T-cell (primary cell): Measurements from ENCODE around the gene DMRTB1. TPM values are rescaled to one million over a fixed set of nuclear protein-coding genes. Genes with fewer than 3 reads are reported as not detected.

Source experiments
- ATAC-seq, 4 experiments: fragments of 200-7000 bp in 3 of 4; fragments of 150-1000 bp in 1 of 4; cut with Tn5 transposase; replicated peaks in 1 of 4; 1 replicate in 3 of 4; 2 replicates in 1 of 4; pipeline ENCODE4 v1.10.0; 2021; ENCODE audit warnings: moderate library complexity in 3 of 4, mild to moderate bottlenecking in 2 of 4, moderate number of reproducible peaks in 1 of 4
- CTCF ChIA-PET, 2 donors: fragments of 300-600 bp; sonication (Branson Sonifier 250); formaldehyde crosslinking; loops; one replicate each; lab custom pipeline; 2022; ENCODE audit warnings: antibody characterized with exemption in 2 of 2; lab: Charles Lee
- POLR2A ChIA-PET, 2 donors: fragments of 300-600 bp; sonication (Branson Sonifier 250); formaldehyde crosslinking; loops; one replicate each; lab custom pipeline; 2022; ENCODE audit warnings: antibody characterized with exemption in 2 of 2; lab: Charles Lee
- DNase-seq, 35 experiments: peaks; one replicate each; pipeline versions ENCODE4 v3.0.0 to v3.0.0-alpha.2; 2013 to 2023
- H3K27ac ChIP-seq: one replicate; pipeline ENCODE4 v1.5.1; 2013; ENCODE audit warnings: low read length
- H3K27me3 ChIP-seq, 2 experiments: replicated peaks in 1 of 2; 1 replicate in 1 of 2; 2 replicates in 1 of 2; pipeline versions ENCODE4 v1.6.1 to v1.7.0; 2013; ENCODE audit warnings: low read length in 1 of 2, mixed read lengths in 1 of 2; ENCODE audit not compliant: control insufficient read depth in 2 of 2, insufficient read depth in 2 of 2; ENCODE audit errors: extremely low read depth in 1 of 2
- H3K36me3 ChIP-seq, 2 donors: 1 replicate in 1 of 2; 2 replicates in 1 of 2; pipeline versions ENCODE4 v1.6.1 to v1.7.0; 2013; ENCODE audit warnings: low read length in 1 of 2; ENCODE audit not compliant: control insufficient read depth in 2 of 2, insufficient read depth in 1 of 2; ENCODE audit errors: extremely low read depth in 1 of 2
- H3K4me1 ChIP-seq, 2 experiments: 1 replicate in 1 of 2; 2 replicates in 1 of 2; pipeline versions ENCODE4 v1.6.1 to v1.7.0; 2013; ENCODE audit warnings: low read length in 2 of 2, mixed read lengths in 1 of 2; ENCODE audit not compliant: insufficient read depth in 2 of 2, control insufficient read depth in 1 of 2; ENCODE audit errors: extremely low read depth in 1 of 2
- H3K4me3 ChIP-seq, 2 donors: 1 replicate in 1 of 2; 2 replicates in 1 of 2; pipeline versions ENCODE4 v1.5.1 to v1.7.0; 2013; ENCODE audit warnings: mild to moderate bottlenecking in 2 of 2, low read length in 1 of 2, moderate library complexity in 1 of 2; ENCODE audit not compliant: control insufficient read depth in 1 of 2; ENCODE audit errors: extremely low read depth in 1 of 2
- H3K9me3 ChIP-seq: 2 replicates; pipeline ENCODE4 v1.7.0; 2013
- H3K27ac Mint-ChIP-seq, 2 donors: one replicate each; pipeline ENCODE4 v1.8.0; 2020 to 2021; ENCODE audit warnings: mild to moderate bottlenecking in 2 of 2, mixed read lengths in 2 of 2
- H3K27me3 Mint-ChIP-seq, 2 donors: one replicate each; pipeline ENCODE4 v1.8.0; 2021 to 2022; ENCODE audit warnings: mixed read lengths in 2 of 2
- H3K36me3 Mint-ChIP-seq: one replicate; pipeline ENCODE4 v1.8.0; 2021; ENCODE audit warnings: mixed read lengths
- H3K4me1 Mint-ChIP-seq, 3 donors: one replicate each; pipeline ENCODE4 v1.8.0; 2020 to 2022; ENCODE audit warnings: mixed read lengths in 3 of 3, mild to moderate bottlenecking in 1 of 3
- H3K4me3 Mint-ChIP-seq, 3 donors: one replicate each; pipeline ENCODE4 v1.8.0; 2020 to 2022; ENCODE audit warnings: mild to moderate bottlenecking in 3 of 3, mixed read lengths in 3 of 3, moderate library complexity in 3 of 3
- H3K9me3 Mint-ChIP-seq, 3 donors: one replicate each; pipeline ENCODE4 v1.8.0; 2020 to 2022; ENCODE audit warnings: mixed read lengths in 3 of 3
- WGBS: methylation state at CpG from one replicate; pipeline ENCODE4 v1.1.5; 2013; ENCODE audit warnings: missing lambda C conversion rate; ENCODE audit not compliant: insufficient coverage; 5-methylcytosine and 5-hydroxymethylcytosine counted together
- total RNA-seq, 35 experiments: library from RNA in 6 of 35; stranded (reverse) in 6 of 35; fragments of 120-200 nt in 1 of 35; gene quantifications; one replicate each; pipeline versions ENCODE4 v1.2.1 to v1.2.4 and lab custom pipeline; 2013 to 2026

The DMRTB1 gene
- total RNA-seq, 5 donors from 2014 or later (not counting 1 experiment from before 2014, with no cell fraction given), result not detected

- POLR2A ChIA-PET, result no interaction called here
- H3K4me1 Mint-ChIP-seq, result peaks cover 0 to 7% (median 0%) of the 10 kb centered on the region in 3 donors
- H3K27ac Mint-ChIP-seq, result no peak overlapping the region
- ATAC-seq (no peak), DNase-seq (peak in 1 of 35 experiments; percentile 9)
- H3K9me3 Mint-ChIP-seq, result no peaks in the 10 kb centered on the region
- H3K4me3 ChIP-seq, result no peak overlapping the region
- H3K27ac ChIP-seq, result no peak overlapping the region
- peaks cover 0 to 1% of the 10 kb centered on the region in 2 donors for H3K27me3 Mint-ChIP-seq
- peaks cover 0 to 16% of the 10 kb centered on the region in 2 experiments for H3K4me1 ChIP-seq
- H3K36me3 Mint-ChIP-seq, result no peaks in the 10 kb centered on the region
- H3K36me3 ChIP-seq, result no peaks in the 10 kb centered on the region
- peaks cover 0 to 26% of the 10 kb centered on the region in 2 experiments for H3K27me3 ChIP-seq
- CTCF ChIA-PET, result interaction anchor here in 1 of 2 donors (0.7 kb wide), 1 partner anchor 149 kb away, joined by 4 read pairs; no protein-coding TSS in a partner anchor
- H3K9me3 ChIP-seq, result no peaks in the 10 kb centered on the region
- no peak overlapping the region for H3K4me3 Mint-ChIP-seq
- 14% methylated on average over 8 of the region's 9 CpGs for WGBS
Measured at GRCh38 chr1:53498555-53499131, 39.4 kb downstream of the DMRTB1 start.

GRCh38 chr1:53499257-53500203 is 40.3 kb downstream of the DMRTB1 start:
- no peaks in the 10 kb centered on the region for H3K9me3 Mint-ChIP-seq
- H3K27ac Mint-ChIP-seq, result no peak overlapping the region
- POLR2A ChIA-PET, result no interaction called here
- no peak overlapping the region for H3K4me3 Mint-ChIP-seq
- H3K27me3 Mint-ChIP-seq, result peaks cover 0 to 1% of the 10 kb centered on the region in 2 donors
- 58% methylated on average over 13 of the region's 20 CpGs for WGBS
- Histone ChIP-seq H3K4me3 (no peak overlapping the region), H3K27me3 (peaks cover 0 to 26% of the 10 kb centered on the region in 2 experiments), H3K4me1 (peaks cover 0 to 16% of the 10 kb centered on the region in 2 experiments), H3K36me3 (no peaks in the 10 kb centered on the region), H3K27ac (no peak overlapping the region), H3K9me3 (no peaks in the 10 kb centered on the region)
- no peak for DNase-seq
- CTCF ChIA-PET, result no interaction called here
- ATAC-seq, result no peak
- peaks cover 0 to 7% (median 0%) of the 10 kb centered on the region in 3 donors for H3K4me1 Mint-ChIP-seq
- no peaks in the 10 kb centered on the region for H3K36me3 Mint-ChIP-seq

- CTCF ChIA-PET, result no interaction called here
- ATAC-seq, result no peak
Measured at GRCh38 chr1:53500204-53501064, 41.2 kb downstream of the DMRTB1 start.

GRCh38 chr1:53501065-53502005 is 42.1 kb downstream of the DMRTB1 start:
- H3K4me1 Mint-ChIP-seq, result peaks cover 0 to 7% (median 0%) of the 10 kb centered on the region in 3 donors
- no peaks in the 10 kb centered on the region for H3K9me3 Mint-ChIP-seq
- POLR2A ChIA-PET, result no interaction called here
- DNase-seq (no peak), ATAC-seq (no peak)
- Histone ChIP-seq H3K27ac (no peak overlapping the region), H3K9me3 (no peaks in the 10 kb centered on the region), H3K36me3 (no peaks in the 10 kb centered on the region), H3K4me3 (no peak overlapping the region), H3K27me3 (peaks cover 0 to 26% of the 10 kb centered on the region in 2 experiments), H3K4me1 (peaks cover 0 to 16% of the 10 kb centered on the region in 2 experiments)
- 80% methylated on average over 11 of the region's 21 CpGs for WGBS
- no peaks in the 10 kb centered on the region for H3K36me3 Mint-ChIP-seq
- H3K27me3 Mint-ChIP-seq, result no peaks in the 10 kb centered on the region
- no peak overlapping the region for H3K4me3 Mint-ChIP-seq
- H3K27ac Mint-ChIP-seq, result no peak overlapping the region
- CTCF ChIA-PET, result no interaction called here

More at GRCh38 chr1:53500204-53501064, 41.2 kb downstream of the DMRTB1 start:
- no peak overlapping the region for H3K27ac Mint-ChIP-seq
- POLR2A ChIA-PET, result no interaction called here
- Histone ChIP-seq H3K27me3 (peaks cover 0 to 26% of the 10 kb centered on the region in 2 experiments), H3K9me3 (no peaks in the 10 kb centered on the region), H3K36me3 (no peaks in the 10 kb centered on the region), H3K4me1 (peaks cover 0 to 16% of the 10 kb centered on the region in 2 experiments), H3K4me3 (no peak overlapping the region), H3K27ac (no peak overlapping the region)
- H3K36me3 Mint-ChIP-seq, result no peaks in the 10 kb centered on the region
- 89% methylated on average over 29 of the region's 34 CpGs for WGBS
- peaks cover 0 to 7% (median 0%) of the 10 kb centered on the region in 3 donors for H3K4me1 Mint-ChIP-seq
- no peaks in the 10 kb centered on the region for H3K9me3 Mint-ChIP-seq
- no peak overlapping the region for H3K4me3 Mint-ChIP-seq
- DNase-seq, result no peak
- no peaks in the 10 kb centered on the region for H3K27me3 Mint-ChIP-seq

DNA sequence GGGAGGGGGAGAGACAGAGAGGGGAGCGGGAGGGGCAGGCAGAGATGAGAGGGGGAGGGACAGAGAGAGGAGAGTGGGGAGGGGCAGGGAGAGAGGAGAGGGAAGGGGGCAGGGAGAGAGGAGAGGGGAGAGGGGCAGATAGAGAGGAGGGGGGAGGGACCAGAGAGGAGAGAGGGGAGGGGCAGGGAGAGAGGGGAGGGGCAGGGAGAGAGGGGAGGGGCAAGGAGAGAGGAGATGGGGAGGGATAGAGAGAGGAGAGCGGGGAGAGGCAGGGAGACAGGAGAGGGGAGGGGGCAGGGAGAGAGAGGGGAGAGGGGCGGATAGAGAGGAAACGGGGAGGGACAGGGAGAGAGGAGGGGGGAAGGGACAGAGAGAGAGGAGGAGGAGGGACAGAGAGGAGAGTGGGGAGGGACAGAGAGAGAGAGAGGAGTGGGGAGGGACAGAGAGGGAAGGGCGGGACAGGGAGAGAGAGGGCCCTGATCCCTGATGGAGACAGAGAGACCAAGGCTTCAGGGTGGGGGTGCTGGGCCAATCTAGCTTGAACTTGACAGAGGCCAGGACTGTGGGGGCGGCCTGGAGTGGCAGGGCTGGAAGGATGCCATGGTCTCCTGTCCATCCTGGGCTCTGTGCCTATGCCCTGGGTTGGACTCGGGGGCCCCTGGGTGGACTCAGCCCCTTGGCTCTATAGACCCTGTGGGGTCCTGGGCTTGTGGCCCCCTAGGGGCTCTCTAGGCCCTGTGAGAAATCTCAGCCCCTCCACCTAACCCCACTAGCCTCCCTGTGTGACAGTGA is 43.6 kb downstream of the DMRTB1 start:
- Mint-ChIP-seq H3K27ac (no peak overlapping the region), H3K9me3 (no peaks in the 10 kb centered on the region), H3K27me3 (no peaks in the 10 kb centered on the region), H3K4me1 (peaks cover 0 to 7% (median 0%) of the 10 kb centered on the region in 3 donors), H3K4me3 (no peak overlapping the region), H3K36me3 (no peaks in the 10 kb centered on the region)
- DNase-seq, result no peak
- Histone ChIP-seq H3K9me3 (no peaks in the 10 kb centered on the region), H3K27me3 (peaks cover 0 to 26% of the 10 kb centered on the region in 2 experiments), H3K27ac (no peak overlapping the region), H3K36me3 (no peaks in the 10 kb centered on the region), H3K4me1 (peaks cover 0 to 16% of the 10 kb centered on the region in 2 experiments), H3K4me3 (no peak overlapping the region)
- 73% methylated on average over 6 of the region's 7 CpGs for WGBS
- ChIA-PET POLR2A (no interaction called here), CTCF (no interaction called here)
- ATAC-seq, result no peak
